Tibial nerve (tissue), 4 donors: ENCODE data around the gene UBN2.

ENCODE experiments used
- EP300 ChIP-seq, 2 donors: sonication (generic); formaldehyde crosslinking; IDR thresholded peaks; one replicate each; pipeline ENCODE4 v1.6.1; 2017; ENCODE audit warnings: antibody characterized with exemption in 2 of 2, mild to moderate bottlenecking in 1 of 2
- POLR2A ChIP-seq, 2 donors: fragments of 450-650 bp; IDR thresholded peaks; one replicate each; pipeline ENCODE4 v1.6.1; 2017; ENCODE audit warnings: antibody characterized with exemption in 2 of 2, mild to moderate bottlenecking in 2 of 2, moderate library complexity in 2 of 2
- TF ChIP-seq, protein P1 (sequence below), 5 experiments: fragments of 200-600 bp in 3 of 5; fragments of 450-650 bp in 2 of 5; sonication (generic) in 3 of 5; IDR thresholded peaks; one replicate each; pipeline ENCODE4 v1.5.1; 2016 to 2019; ENCODE audit warnings: antibody characterized with exemption in 5 of 5, mild to moderate bottlenecking in 3 of 5, moderate library complexity in 2 of 5

DNA sequence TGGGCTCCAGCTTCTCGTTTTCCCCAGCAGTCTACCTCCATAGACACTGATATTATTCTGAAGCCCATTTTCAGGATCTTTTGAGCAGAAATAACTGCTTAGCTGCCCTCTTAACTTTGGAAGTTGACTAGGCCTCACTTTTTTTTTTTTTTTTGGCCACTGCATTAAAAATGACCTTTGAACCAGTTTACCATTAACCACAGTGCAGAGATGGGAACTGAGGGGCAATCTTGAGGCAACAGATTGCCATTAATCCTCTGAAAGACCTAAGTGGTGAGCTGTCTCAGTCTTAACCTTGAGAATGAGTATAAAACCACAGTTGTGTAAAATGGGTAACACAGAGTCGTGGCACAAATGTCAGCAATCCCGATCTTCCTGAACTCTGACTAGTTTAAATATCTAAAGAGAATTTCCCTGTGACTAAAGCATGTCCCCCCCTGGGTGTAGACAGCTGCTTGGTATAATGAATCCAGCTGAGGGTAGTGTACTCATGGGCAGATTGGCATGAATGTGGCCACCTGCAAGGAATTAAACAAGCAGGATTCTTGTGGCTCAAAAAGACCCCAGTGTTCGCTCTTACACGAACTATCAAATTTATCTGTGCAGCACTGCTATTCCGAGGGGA, 64.0 kb downstream of the UBN2 start:
- TF ChIP-seq POLR2A (IDR thresholded peaks at IDR 0.05): no peak
- TF ChIP-seq, protein P1, sequence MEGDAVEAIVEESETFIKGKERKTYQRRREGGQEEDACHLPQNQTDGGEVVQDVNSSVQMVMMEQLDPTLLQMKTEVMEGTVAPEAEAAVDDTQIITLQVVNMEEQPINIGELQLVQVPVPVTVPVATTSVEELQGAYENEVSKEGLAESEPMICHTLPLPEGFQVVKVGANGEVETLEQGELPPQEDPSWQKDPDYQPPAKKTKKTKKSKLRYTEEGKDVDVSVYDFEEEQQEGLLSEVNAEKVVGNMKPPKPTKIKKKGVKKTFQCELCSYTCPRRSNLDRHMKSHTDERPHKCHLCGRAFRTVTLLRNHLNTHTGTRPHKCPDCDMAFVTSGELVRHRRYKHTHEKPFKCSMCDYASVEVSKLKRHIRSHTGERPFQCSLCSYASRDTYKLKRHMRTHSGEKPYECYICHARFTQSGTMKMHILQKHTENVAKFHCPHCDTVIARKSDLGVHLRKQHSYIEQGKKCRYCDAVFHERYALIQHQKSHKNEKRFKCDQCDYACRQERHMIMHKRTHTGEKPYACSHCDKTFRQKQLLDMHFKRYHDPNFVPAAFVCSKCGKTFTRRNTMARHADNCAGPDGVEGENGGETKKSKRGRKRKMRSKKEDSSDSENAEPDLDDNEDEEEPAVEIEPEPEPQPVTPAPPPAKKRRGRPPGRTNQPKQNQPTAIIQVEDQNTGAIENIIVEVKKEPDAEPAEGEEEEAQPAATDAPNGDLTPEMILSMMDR (IDR thresholded peaks at IDR 0.05): no peak
- no peak for TF ChIP-seq EP300 (IDR thresholded peaks at IDR 0.05)
